GM20000 (cell line): ENCODE data around the gene NANOS2.
A peak's percentile ranks its signal among the peaks of the same experiment; 100 is the strongest.

ENCODE experiments used
- DNase-seq: peaks from one replicate; pipeline ENCODE4 v3.0.0; 2012; ENCODE audit warnings: low spot score
- CTCF ChIP-seq: IDR thresholded peaks from 2 replicates; pipeline ENCODE4 v1.5.1; 2012; ENCODE audit warnings: mild to moderate bottlenecking, control low read depth; ENCODE audit errors: extremely low read depth, missing control alignments

NANOS2 gene

DNA sequence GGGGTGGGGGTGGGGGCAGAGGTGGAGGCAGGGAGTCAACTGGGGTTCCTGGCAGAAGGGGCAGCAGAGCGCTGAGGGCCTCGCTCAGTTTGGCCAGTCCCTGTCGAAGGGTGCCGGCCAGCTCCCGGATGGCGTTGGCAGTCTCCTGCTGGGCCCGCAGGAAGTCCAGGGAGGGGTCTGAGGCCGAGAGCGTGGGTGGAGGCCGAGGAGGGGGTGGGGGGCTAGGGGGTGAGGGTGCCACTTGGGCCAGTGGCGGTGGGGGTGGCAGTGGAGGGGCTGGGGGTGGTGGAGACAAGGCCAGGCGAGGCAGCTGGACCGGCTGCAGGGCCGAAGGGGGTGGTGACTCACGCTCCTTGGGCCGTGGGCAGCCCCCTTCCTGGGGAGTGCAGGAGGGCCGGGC is 23.7 kb downstream of the NANOS2 start:
- no peak for DNase-seq
- no peak for TF ChIP-seq CTCF

- DNase-seq = no peak
- TF ChIP-seq CTCF = no peak
Observed at GRCh38 chr19:45889210-45889885, 25.2 kb downstream of the NANOS2 start.

DNA sequence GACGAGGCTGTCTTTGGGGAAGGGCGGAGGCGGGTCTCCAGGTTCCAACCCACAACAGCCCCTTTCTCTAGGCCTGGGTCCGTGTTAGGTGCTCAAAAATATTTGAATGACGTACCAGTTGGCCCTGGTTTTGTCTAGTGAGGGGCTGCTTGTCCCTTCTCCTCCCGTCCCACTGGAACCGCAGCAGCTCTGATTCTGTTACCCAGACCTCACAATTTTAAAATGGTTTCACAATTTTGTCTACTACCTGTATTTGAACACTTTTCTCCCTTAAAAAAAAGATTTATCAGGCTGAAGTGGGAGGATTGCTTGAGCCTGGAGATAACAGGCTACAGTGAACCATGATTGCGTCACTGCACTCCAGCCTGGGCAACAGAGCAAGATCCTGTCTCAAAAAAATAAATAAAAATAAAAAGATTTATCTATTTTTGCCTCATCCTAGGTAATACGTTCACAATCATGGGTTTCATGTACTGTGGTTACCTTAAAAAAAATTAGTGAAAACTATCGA is 27.3 kb downstream of the NANOS2 start:
- TF ChIP-seq CTCF = no peak
- no peak for DNase-seq

DNA sequence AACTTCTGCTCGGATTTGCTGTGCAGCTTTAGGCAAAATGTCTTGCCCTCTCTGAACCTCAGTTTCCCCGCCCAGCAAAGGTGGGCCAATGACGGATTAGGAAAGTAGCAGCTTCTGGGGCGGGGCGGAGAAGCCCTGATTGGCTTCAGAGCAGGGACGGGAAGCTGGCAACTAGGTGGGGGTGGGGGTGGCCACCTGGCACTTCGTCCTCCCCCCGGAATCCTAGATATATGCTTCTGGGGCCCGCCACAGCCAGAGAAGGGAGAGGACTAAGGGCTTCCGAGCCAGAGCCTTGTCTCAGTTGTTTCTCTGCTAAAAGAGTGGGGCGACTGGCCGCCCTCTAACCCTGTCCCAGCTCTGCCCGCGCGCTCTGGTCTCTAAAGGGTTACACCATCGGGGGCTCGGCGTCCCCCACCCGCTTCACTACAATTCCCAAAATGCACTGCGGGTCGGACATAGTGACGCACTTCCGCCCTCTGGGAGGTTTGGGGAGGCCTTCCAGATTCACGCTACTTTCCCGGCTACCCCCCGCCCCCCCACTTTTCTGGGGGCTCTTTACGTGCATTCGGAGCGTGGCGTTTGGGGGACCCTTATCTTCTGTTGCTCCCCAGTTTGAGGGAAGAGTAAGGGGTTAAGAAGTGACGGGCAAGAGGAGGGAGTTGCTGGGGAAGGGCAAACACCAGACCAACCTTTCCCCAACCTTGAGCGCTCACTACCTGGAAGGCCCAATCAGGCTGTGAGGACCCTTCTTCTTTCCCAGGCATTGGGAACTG is 28.0 kb downstream of the NANOS2 start:
- no peak for TF ChIP-seq CTCF
- DNase-seq = peak; percentile 95

DNA sequence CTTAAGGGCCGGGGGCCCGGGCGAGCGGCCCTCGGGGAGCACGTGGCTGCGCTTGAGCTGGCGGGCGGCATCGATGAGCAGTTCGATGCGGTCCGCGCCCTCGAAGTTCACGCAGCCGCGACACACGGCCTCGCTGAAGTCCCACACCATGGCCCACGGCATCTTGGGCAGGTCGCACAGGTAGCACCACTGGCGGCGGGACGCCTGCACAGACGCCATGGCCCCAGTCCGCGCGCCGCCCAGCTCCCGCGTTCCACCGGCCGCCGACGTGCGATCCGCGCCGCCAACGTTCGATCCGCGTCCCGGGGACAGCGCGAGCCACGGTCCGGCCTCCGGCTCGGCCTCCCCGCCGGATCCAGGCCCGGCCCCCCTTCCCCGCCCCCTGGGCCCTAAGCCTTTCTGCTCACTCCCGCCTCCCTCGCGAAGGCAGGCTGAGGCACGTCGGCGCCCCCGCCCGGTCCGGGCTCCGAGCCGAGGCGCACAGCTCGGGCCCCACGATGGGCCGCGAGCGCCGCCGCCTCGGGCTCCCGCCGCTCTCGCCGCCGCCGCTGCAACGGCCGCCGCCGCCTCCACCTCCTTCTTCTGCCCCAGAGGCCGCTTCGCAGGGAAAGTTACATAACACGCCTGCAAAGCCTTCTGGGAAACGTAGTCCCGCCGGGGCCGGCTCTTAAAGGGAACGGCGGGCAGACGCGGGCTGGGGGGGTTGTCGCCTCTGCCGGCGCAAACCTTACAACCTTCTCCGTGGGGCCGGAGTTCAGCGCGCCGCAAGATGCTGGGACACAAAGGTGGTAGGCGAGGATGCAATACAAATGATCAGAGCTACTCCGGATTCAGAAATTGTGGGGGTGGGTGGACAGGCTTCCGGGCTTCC is 28.8 kb downstream of the NANOS2 start, which contains the start of gene IRF2BP1:
Gene IRF2BP1 (minus strand): TSS at position 586 of the 871 bp plus-strand sequence. CDS start 367 bp downstream, at position 219.
- peak; percentile 93 for DNase-seq
- no peak for TF ChIP-seq CTCF

- TF ChIP-seq CTCF = no peak
- peak; percentile 71 for DNase-seq
Observed at GRCh38 chr19:45884682-45885555, 29.7 kb downstream of the NANOS2 start.
